ENCODE data around the gene HERC4.
"Not testable (repeated sequence)": the region's sequence is repeated elsewhere in the genome, so short reads cannot be mapped to it uniquely, and the experiment has no call there.

HERC4 gene

DNA sequence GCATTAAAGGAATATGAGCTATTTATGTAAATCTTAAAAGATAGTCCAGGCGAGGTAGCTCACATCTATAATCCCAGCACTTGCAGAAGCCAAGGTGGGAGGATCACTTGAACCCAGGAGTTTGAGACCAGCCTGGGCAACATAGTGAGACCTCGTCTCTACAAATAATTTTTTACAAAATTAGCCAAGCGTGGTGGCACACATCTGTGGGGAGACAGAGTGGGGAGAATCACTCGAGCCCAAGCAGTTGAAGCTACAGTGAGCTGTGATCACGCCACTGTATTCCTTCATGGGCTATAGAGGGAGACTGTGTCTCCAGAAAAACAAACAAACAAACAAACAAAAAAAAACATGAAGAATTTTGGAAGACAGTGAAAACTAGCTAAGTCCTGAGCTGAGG, 28.4 kb downstream of the HERC4 start:
- DNase-seq (ENCODE audit: low read depth), result no peak

DNA sequence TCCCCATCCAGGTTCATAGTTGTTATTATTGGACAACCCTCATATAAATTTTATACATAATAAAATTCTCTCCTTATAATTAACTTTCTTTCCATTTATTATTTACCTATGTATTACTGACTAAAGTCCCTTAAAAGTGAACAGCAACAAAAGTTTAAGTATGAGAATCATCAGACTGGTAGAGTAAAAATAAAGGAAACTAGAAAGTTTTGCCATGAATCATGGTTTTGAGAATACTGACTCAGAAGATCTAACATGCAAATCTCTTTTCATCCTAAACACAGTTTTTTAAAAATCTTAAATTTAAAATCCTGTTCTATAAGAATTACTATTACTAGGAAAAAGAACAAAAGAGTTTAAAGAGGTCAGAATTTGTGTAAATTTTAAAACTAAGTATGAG, 32.1 kb downstream of the HERC4 start:
- DNase-seq (ENCODE audit: low read depth), result no peak

DNA sequence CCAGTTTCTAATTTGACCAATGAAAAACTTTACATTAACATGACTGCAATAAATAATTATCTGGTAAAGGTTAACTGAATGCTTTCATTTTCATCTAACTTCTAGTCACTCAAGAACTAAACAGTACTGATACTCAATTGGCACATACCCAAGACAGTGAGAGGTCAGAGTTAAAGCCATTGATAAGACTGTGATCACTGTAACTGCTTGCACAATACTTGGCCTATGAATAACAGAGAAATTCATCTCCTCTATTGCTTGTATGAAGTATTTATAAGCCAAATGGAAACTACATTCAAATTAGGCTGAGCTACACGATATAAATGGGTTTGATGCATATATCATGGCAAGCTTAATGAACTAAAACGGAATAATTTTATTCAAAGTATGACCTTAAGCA, 43.0 kb downstream of the HERC4 start:
- no peak for DNase-seq (ENCODE audit: low read depth)

DNA sequence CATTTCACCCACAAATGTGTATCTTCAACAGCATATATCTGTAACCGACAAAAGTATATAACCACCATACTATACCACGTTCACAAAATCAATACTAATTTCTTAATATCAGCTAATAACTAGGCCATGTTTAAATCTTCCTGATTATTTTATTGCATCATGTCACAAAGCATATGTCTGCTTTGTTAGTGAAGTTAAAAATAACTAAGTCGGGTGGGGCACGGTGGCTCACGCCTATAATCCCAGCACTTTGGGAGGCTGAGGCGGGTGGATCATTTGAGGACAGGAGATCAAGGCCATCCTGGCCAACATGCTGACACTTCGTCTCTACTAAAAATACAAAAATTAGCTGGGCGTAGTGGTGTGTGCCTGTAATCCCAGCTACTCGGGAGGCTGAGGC, 47.7 kb downstream of the HERC4 start:
- DNase-seq (ENCODE audit: low read depth), result no peak

GRCh38 chr10:68023292-68023691, 51.8 kb downstream of the HERC4 start:
- no peak for DNase-seq (ENCODE audit: low read depth)

DNA sequence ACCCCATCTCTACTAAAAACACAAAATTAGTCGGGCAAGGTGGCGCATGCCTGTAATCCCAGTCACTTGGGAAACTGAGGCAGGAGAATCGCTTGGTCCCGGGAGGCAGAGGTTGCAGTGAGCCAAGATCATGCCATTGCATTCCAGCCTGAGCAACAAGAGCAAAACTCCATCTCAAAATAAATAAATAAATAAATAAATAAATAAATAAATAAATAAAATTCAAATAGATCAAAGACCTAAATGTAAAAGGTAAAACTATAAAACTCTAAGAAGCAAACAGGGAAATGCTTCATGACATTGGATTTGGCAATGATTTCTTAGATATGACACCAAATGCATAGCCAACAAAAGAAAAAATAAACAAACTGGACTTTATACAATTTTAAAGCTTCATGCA, 52.8 kb downstream of the HERC4 start:
- DNase-seq (ENCODE audit: low read depth), result not testable (repeated sequence)

DNA sequence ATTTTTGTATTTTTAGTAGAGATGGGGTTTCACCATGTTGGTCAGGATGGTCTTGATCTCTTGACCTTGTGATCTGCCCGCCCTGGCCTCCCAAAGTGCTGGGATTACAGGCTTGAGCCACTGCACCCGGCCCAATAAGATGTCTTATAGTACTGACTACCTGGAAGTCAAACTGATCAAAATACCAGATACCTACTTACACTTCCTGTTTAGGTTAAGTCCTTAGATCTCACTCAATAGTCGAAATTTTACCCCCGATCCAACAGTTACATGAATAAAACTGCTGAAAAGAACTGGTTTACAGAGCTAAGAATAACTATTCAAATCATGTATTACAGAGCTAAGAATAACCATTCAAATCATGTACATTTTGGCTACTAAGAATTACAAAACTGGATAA, 58.6 kb downstream of the HERC4 start:
- DNase-seq (ENCODE audit: low read depth), result not testable (repeated sequence)

DNA sequence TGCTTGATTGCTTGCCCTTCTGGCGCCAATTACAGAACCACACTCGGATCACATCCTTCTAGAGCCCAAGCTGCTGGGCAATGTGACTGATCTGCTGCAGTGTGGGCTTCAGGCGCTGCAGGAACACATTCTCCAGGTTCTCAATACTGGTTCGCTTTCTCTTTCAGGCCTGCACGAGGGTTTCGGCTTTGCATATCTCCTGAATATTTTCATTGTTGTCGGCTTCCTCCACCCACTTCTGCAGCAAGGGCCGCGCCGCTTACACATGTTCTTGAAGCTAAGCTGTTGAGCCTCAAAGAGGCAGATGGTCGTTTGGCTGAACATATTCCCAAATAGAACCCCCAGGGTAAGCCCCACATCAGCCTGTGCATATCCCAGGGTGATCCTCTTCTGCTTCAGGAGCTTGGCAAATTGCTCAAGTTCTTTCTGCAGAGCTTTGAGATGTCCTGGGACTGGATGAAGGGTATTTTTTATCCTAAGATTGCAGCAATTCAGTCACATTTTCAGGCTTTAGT, 64.6 kb downstream of the HERC4 start:
- no peak for DNase-seq (ENCODE audit: low read depth)

DNA sequence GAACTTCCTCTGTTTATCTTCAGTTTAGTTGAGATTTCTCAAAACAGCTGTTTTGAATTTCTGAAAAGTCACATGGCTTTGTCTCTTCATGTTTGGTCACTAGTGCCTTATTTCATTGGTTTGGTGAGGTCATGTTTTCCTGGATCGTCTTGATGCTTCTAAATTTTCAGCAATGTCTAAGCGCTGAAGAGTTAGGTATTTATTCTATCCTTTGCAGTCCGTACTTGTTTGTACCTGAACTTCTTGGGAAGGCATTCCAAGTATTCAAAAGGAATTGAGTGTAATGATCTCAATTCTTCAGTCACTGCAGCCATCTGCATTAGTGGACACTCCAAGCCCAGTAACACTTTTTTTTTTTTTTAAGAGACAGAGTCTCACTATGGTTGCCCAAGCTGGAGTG, 67.7 kb downstream of the HERC4 start:
- no peak for DNase-seq (ENCODE audit: low read depth)

GRCh38 chr10:68001539-68001938, 73.5 kb downstream of the HERC4 start:
- no peak for DNase-seq (ENCODE audit: low read depth)

GRCh38 chr10:68001000-68001399, 74.1 kb downstream of the HERC4 start:
- DNase-seq (ENCODE audit: low read depth), result no peak

- no peak for DNase-seq (ENCODE audit: low read depth)
Measured at GRCh38 chr10:67990093-67990492, 85.0 kb downstream of the HERC4 start.

GRCh38 chr10:67988606-67989005, 86.5 kb downstream of the HERC4 start:
- no peak for DNase-seq (ENCODE audit: low read depth)

GRCh38 chr10:67982603-67983002, 92.5 kb downstream of the HERC4 start:
- DNase-seq (ENCODE audit: low read depth), result not testable (repeated sequence)

DNA sequence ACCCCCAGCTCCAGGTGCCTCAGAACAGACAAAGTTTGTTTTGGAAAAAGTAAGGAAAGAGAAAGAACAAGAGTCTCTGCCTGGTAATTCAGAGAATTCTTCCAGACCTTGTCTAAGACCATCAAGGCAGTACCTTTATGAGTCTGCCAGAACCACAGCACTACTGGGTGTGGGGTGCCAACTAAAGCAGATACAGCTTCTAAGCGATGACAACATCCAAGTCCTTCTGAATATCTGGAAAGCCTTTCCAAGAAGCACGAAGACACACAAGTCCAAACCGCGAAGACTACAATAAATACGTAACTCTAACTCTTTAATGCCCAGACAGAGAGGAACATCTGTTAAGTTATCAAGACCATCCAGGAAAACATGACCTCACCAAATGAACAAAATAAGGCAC, 96.3 kb downstream of the HERC4 start:
- no peak for DNase-seq (ENCODE audit: low read depth)

- no peak for DNase-seq (ENCODE audit: low read depth)
Measured at GRCh38 chr10:67977251-67977650, 97.8 kb downstream of the HERC4 start.

GRCh38 chr10:67976292-67977245, 98.5 kb downstream of the HERC4 start:
- DNase-seq (ENCODE audit: low read depth), result no peak

DNA sequence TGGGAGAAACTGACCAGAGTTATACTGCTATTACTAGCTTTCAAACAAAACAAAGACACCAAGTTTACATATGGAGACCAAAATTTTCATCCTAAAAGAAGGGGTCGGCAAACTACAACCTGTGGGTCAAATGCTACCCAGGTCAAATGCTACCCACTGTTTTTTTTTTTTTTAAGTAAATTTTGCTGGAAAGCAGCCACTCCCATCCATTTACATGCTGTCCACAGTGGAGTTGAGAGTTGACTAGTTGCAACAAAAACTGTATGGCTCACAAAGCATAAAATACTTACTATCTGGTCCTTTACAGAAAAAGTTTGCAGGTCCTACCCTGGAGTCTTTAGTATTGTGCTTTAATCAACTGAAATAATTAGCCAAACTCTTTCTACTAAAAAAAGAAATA, 99.2 kb downstream of the HERC4 start:
- DNase-seq (ENCODE audit: low read depth), result no peak

DNA sequence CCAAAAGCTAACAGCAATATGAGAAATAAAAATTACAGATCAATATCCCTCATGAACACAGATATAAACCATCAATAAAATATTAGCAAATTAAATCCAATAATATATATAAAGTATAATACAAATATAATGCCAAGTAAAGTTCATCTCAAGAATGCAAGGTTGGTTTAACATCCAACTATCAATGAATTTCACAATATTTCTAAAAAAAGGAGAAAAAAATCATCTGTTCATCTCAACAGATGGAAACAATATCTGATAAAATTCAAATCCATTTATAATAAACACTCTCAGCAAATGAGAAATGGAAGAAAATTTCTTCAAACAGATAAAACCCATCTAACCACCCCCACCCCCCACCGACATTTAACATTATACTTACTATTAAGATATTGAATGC, 103.8 kb downstream of the HERC4 start:
- DNase-seq (ENCODE audit: low read depth), result no peak

DNA sequence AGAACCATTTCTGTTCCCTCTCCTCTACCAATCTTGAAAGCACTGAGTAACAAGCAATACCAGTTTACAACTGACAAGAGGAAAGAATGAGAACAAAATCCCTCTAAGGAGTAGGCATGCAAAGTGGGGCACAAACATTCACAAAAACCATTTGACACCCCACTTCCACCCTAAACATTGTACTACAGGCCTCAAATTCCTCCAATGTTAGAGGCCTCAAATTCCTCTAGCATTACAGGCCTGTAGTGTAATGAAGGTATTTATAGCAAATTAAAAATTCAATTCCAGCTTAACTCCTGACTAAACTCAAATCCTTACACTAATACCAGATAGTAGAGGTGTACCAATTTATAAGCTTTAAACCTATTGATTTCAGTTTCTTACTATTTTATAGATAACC, 105.2 kb downstream of the HERC4 start:
- no peak for DNase-seq (ENCODE audit: low read depth)

DNA sequence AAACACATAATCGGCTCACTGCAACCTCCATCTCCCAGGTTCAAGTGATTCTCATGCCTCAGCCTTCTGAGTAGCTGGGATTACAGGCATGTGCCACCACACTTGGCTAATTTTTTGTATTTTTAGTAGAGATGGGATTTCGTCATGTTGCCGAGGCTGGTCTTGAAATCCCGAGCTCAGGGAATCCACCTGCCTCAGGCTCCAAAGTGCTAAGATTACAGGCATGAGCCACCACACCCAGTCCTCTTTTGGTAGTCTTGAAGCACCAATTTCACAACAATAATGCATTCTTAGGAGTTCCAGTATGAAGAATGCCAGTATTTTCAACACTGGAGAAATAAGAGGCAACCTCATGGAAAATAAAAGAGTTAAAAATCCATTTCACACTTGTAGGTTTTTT, 109.0 kb downstream of the HERC4 start:
- not testable (repeated sequence) for DNase-seq (ENCODE audit: low read depth)

- no peak for DNase-seq (ENCODE audit: low read depth)
Measured at GRCh38 chr10:67965456-67965855, 109.6 kb downstream of the HERC4 start.

DNA sequence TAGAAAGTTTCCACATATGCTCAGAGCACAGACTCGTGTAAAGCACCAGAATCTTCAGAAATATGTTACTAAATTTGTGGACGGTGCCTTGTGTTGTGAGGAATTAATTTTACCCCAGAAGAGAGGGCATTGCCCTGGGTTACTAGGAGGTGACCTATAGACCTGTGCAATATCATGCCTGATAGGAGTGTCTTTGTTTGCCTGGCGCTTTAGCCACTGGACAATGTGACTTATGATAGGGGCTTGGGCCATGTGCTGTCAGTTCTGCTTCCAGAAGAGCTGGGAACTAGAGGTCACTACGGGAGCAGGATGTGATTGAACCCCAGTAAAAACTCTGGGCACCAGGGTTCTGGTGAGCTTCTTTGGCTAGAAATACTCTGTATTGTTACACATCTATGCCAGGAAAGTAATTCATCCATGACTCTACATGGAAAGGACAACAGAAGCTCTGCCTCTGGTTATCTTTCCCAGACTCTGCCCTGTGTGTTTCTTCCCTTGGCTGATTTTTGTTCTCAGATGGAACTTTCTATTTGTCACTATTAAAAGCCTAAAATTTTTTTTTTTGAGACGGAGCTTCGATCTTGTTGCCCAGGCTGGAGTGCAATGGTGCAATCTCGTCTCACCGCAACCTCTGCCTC, 115.1 kb downstream of the HERC4 start:
- no peak for DNase-seq (ENCODE audit: low read depth)
